Loucy (cell line): Measurements from ENCODE around the gene CCDC148.

ENCODE experiments used
- H2AFZ ChIP-seq: fragments of 200-600 bp; sonication (generic); 2 replicates; pipeline ENCODE4 v1.6.0; 2016; ENCODE audit warnings: antibody characterized with exemption, mild to moderate bottlenecking, low read length, moderate library complexity
- H3F3A ChIP-seq: fragments of 200-600 bp; 2 replicates; pipeline ENCODE4 v1.6.0; 2016; ENCODE audit warnings: antibody characterized with exemption, low read depth, mild to moderate bottlenecking
- H3K27me3 ChIP-seq: fragments of 200-600 bp; sonication (generic); 2 replicates; pipeline ENCODE4 v1.6.1; 2014; ENCODE audit warnings: low read length, mild to moderate bottlenecking; ENCODE audit not compliant: insufficient read depth, poor library complexity, severe bottlenecking
- H3K36me3 ChIP-seq: fragments of 200-600 bp; sonication (generic); 2 replicates; pipeline ENCODE4 v1.6.1; 2016; ENCODE audit warnings: low read length; ENCODE audit not compliant: insufficient read depth
- H3K4me1 ChIP-seq: fragments of 200-600 bp; sonication (generic); 2 replicates; pipeline ENCODE4 v1.5.1; 2014; ENCODE audit warnings: low read length, mild to moderate bottlenecking; ENCODE audit not compliant: insufficient read depth, poor library complexity, severe bottlenecking
- H3K4me2 ChIP-seq: fragments of 200-600 bp; sonication (generic); 2 replicates; pipeline ENCODE4 v1.6.0; 2014; ENCODE audit warnings: antibody characterized with exemption, low read length, low read depth, mild to moderate bottlenecking; ENCODE audit not compliant: poor library complexity, severe bottlenecking
- H3K4me3 ChIP-seq: fragments of 200-600 bp; sonication (generic); 2 replicates; pipeline ENCODE4 v1.5.1; 2014; ENCODE audit warnings: low read length, mild to moderate bottlenecking, mixed read lengths; ENCODE audit not compliant: poor library complexity, severe bottlenecking
- H3K79me2 ChIP-seq: fragments of 200-600 bp; sonication (generic); 2 replicates; pipeline ENCODE4 v1.6.1; 2014; ENCODE audit warnings: low read length; ENCODE audit not compliant: insufficient read depth
- H3K9ac ChIP-seq: fragments of 200-600 bp; sonication (generic); 2 replicates; pipeline ENCODE4 v1.6.0; 2014; ENCODE audit warnings: mild to moderate bottlenecking, low read depth, low read length, moderate library complexity; ENCODE audit not compliant: poor library complexity, severe bottlenecking
- H3K9me2 ChIP-seq: fragments of 200-600 bp; sonication (generic); replicated peaks from 2 replicates; pipeline ENCODE4 v1.6.1; 2016; ENCODE audit warnings: low read depth, low read length, mixed read lengths
- H3K9me3 ChIP-seq: fragments of 200-600 bp; sonication (generic); 2 replicates; pipeline ENCODE4 v1.6.1; 2014; ENCODE audit warnings: mild to moderate bottlenecking, antibody characterized with exemption, low read length, low read depth; ENCODE audit not compliant: insufficient read depth
- H4K20me1 ChIP-seq: fragments of 200-600 bp; sonication (generic); 2 replicates; pipeline ENCODE4 v1.6.0; 2014; ENCODE audit warnings: antibody characterized with exemption, low read length, mild to moderate bottlenecking; ENCODE audit not compliant: insufficient read depth, poor library complexity, severe bottlenecking
- CTCF ChIP-seq: fragments of 200-600 bp; sonication (generic); conservative IDR thresholded peaks from 2 replicates; pipeline ENCODE4 v1.5.1; 2014; ENCODE audit warnings: mild to moderate bottlenecking, antibody characterized with exemption, low read length
- EZH2phosphoT487 ChIP-seq: fragments of 200-600 bp; IDR thresholded peaks from 2 replicates; pipeline ENCODE4 v1.6.1; 2018; ENCODE audit warnings: antibody characterized with exemption, mild to moderate bottlenecking, moderate library complexity, borderline replicate concordance

Gene CCDC148

DNA sequence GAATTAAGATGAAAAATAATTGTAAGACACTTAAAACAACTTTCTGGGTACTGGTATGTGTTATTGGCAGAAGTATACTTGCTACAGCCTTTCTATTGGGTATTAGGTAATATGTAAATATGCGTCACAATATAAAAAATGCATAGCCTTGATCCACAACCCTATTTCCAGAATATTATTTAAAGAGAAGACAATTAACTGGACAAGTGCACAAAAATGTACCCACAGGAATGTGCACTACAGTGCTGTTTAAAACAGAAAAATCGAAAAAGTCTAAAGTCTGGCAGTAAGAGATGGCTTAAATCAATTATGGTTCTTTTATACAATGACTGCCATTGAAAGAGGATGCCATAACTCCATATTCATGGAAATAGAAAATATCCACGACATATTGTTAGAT is 205.2 kb downstream of the CCDC148 start:
- H3K27me3 ChIP-seq: no peaks in the 10 kb centered on the region
- no peaks in the 10 kb centered on the region for H4K20me1 ChIP-seq
- no peak overlapping the region for H3K9ac ChIP-seq
- H2AFZ ChIP-seq: no peak overlapping the region
- no peaks in the 10 kb centered on the region for H3K36me3 ChIP-seq
- H3K4me1 ChIP-seq: no peaks in the 10 kb centered on the region
- H3K4me3 ChIP-seq: no peak overlapping the region
- H3F3A ChIP-seq: no peaks in the 10 kb centered on the region
- no peak overlapping the region for H3K4me2 ChIP-seq
- H3K79me2 ChIP-seq: no peaks in the 10 kb centered on the region
- no peak for TF ChIP-seq CTCF
- TF ChIP-seq EZH2phosphoT487: no peak
- H3K9me3 ChIP-seq: no peaks in the 10 kb centered on the region
- no peaks in the 10 kb centered on the region for H3K9me2 ChIP-seq

- H3K36me3 ChIP-seq: no peaks in the 10 kb centered on the region
- no peaks in the 10 kb centered on the region for H3K9me3 ChIP-seq
- no peaks in the 10 kb centered on the region for H3K79me2 ChIP-seq
- H3K9ac ChIP-seq: no peak overlapping the region
- H2AFZ ChIP-seq: no peak overlapping the region
- no peak overlapping the region for H3K4me2 ChIP-seq
- no peaks in the 10 kb centered on the region for H4K20me1 ChIP-seq
- no peaks in the 10 kb centered on the region for H3K4me1 ChIP-seq
- H3K4me3 ChIP-seq: no peak overlapping the region
- H3K9me2 ChIP-seq: no peaks in the 10 kb centered on the region
- H3K27me3 ChIP-seq: no peaks in the 10 kb centered on the region
- H3F3A ChIP-seq: no peaks in the 10 kb centered on the region
- TF ChIP-seq EZH2phosphoT487 (no peak), CTCF (no peak)
These were observed 213.2 kb downstream of the CCDC148 start for GRCh38 chr2:158243392-158243791.

DNA sequence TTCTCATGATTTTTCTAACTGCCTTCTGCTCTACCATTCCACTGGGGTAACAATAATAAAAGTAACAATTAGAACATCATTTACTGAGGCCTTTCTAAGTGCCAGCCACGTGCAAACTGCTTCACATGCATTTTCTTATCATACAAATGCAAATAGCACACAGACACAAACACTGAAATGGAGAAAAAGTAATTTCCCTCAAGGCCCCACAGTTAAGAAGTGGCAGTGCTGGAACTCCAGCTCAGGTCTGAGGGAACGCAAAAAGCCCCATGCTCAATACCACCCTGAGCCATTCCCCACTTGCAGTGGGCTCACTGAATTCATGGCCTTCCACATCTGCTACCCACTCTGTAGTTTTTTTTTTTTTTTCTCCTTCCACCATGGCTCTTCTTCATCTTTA is 214.3 kb downstream of the CCDC148 start:
- Histone ChIP-seq H3K9ac (no peak overlapping the region), H3K9me3 (no peaks in the 10 kb centered on the region), H2AFZ (no peak overlapping the region), H3K36me3 (no peaks in the 10 kb centered on the region), H3K4me1 (no peaks in the 10 kb centered on the region), H3K4me3 (no peak overlapping the region), H3K27me3 (no peaks in the 10 kb centered on the region), H3K4me2 (no peak overlapping the region), H3K9me2 (no peaks in the 10 kb centered on the region), H3F3A (no peaks in the 10 kb centered on the region), H3K79me2 (no peaks in the 10 kb centered on the region), H4K20me1 (no peaks in the 10 kb centered on the region)
- TF ChIP-seq CTCF (no peak), EZH2phosphoT487 (no peak)
